ENCODE measurements around the gene CCL16.

CCL16 gene

GRCh38 chr17:35965272-35965671 is 16.0 kb downstream of the CCL16 start:
- TF ChIP-seq CTCF (conservative IDR thresholded peaks at IDR 0.05; ENCODE audit: low read depth, low read length), result no peak
- DNase-seq (ENCODE audit: low read depth), result no peak
- H3K4me3 ChIP-seq (ENCODE audit: low read length), result no peak overlapping the region

GRCh38 chr17:35963663-35964062 is 17.6 kb downstream of the CCL16 start:
- no peak for TF ChIP-seq CTCF (conservative IDR thresholded peaks at IDR 0.05; ENCODE audit: low read depth, low read length)
- no peak overlapping the region for H3K4me3 ChIP-seq (ENCODE audit: low read length)
- no peak for DNase-seq (ENCODE audit: low read depth)

GRCh38 chr17:35953720-35954119 is 27.6 kb downstream of the CCL16 start:
- TF ChIP-seq CTCF (conservative IDR thresholded peaks at IDR 0.05; ENCODE audit: low read depth, low read length), result no peak
- no peak for DNase-seq (ENCODE audit: low read depth)
- H3K4me3 ChIP-seq (ENCODE audit: low read length), result no peak overlapping the region

GRCh38 chr17:35949401-35949800 is 31.9 kb downstream of the CCL16 start:
- DNase-seq (ENCODE audit: low read depth), result no peak
- no peak for TF ChIP-seq CTCF (conservative IDR thresholded peaks at IDR 0.05; ENCODE audit: low read depth, low read length)
- no peak overlapping the region for H3K4me3 ChIP-seq (ENCODE audit: low read length)

GRCh38 chr17:35948092-35948491 is 33.2 kb downstream of the CCL16 start:
- DNase-seq (ENCODE audit: low read depth), result no peak
- TF ChIP-seq CTCF (conservative IDR thresholded peaks at IDR 0.05; ENCODE audit: low read depth, low read length), result no peak
- H3K4me3 ChIP-seq (ENCODE audit: low read length), result no peak overlapping the region

GRCh38 chr17:35947156-35947585 is 34.1 kb downstream of the CCL16 start:
- TF ChIP-seq CTCF (conservative IDR thresholded peaks at IDR 0.05; ENCODE audit: low read depth, low read length), result peak; percentile 91
- no peak for DNase-seq (ENCODE audit: low read depth)
- H3K4me3 ChIP-seq (ENCODE audit: low read length), result no peak overlapping the region

- no peak overlapping the region for H3K4me3 ChIP-seq (ENCODE audit: low read length)
- no peak for DNase-seq (ENCODE audit: low read depth)
- no peak for TF ChIP-seq CTCF (conservative IDR thresholded peaks at IDR 0.05; ENCODE audit: low read depth, low read length)
Observed at GRCh38 chr17:35944151-35944550, 37.1 kb downstream of the CCL16 start.
